Measurements from ENCODE around the gene OTUB2. TPM values are rescaled to one million over a fixed set of nuclear protein-coding genes. Genes with fewer than 3 reads are reported as not detected.

OTUB2 gene
- total RNA-seq, 1 experiment from 2014 or later = 3.4 TPM

DNA sequence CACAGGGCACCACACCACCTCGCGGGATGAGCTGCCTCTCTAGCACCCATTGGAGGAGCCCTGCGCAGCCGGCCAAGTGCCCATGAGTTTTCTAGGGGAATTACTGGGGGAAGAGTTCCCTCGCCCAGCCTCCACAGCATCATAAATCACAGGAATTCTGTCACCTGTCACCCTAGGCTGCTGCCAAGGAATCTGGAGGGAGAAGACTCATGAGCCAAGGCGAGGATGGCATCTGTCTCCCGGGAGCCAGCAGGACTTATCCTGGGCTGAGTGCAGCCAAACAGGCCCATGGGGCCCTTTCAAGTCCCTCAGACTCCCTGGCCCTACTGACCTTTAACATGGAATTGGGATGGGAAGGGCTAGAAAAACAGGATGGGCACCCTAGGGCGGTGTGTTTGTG, 7.8 kb upstream of the OTUB2 start:
- no peaks in the 10 kb centered on the region for H3K9me3 ChIP-seq (ENCODE audit: control insufficient read depth, insufficient read depth, low read depth, low read length)
- in situ Hi-C loops (cut with HindIII; ENCODE audit: low pct_unique_long_range_greater_than_20kb, low sequenced_read_pairs) = no loop called here
- ChIA-PET POLR2A (no interaction called here), CTCF (no interaction called here)
- H3K36me3 ChIP-seq (ENCODE audit: control insufficient read depth, insufficient read depth, low read length) = no peaks in the 10 kb centered on the region
- H3K27me3 ChIP-seq (ENCODE audit: control insufficient read depth, insufficient read depth, low read length) = no peaks in the 10 kb centered on the region
- no peak for ATAC-seq
- H3K4me1 ChIP-seq (ENCODE audit: control insufficient read depth, insufficient read depth, low read length) = no peaks in the 10 kb centered on the region
- no peak for DNase-seq (ENCODE audit: low read depth, low spot score)
- TF ChIP-seq, protein P1, sequence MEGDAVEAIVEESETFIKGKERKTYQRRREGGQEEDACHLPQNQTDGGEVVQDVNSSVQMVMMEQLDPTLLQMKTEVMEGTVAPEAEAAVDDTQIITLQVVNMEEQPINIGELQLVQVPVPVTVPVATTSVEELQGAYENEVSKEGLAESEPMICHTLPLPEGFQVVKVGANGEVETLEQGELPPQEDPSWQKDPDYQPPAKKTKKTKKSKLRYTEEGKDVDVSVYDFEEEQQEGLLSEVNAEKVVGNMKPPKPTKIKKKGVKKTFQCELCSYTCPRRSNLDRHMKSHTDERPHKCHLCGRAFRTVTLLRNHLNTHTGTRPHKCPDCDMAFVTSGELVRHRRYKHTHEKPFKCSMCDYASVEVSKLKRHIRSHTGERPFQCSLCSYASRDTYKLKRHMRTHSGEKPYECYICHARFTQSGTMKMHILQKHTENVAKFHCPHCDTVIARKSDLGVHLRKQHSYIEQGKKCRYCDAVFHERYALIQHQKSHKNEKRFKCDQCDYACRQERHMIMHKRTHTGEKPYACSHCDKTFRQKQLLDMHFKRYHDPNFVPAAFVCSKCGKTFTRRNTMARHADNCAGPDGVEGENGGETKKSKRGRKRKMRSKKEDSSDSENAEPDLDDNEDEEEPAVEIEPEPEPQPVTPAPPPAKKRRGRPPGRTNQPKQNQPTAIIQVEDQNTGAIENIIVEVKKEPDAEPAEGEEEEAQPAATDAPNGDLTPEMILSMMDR (IDR thresholded peaks at IDR 0.05) = no peak
- no peak for TF ChIP-seq TCF7L2 (IDR thresholded peaks at IDR 0.05; ENCODE audit: low read depth, low read length)
- TF ChIP-seq, protein P2, sequence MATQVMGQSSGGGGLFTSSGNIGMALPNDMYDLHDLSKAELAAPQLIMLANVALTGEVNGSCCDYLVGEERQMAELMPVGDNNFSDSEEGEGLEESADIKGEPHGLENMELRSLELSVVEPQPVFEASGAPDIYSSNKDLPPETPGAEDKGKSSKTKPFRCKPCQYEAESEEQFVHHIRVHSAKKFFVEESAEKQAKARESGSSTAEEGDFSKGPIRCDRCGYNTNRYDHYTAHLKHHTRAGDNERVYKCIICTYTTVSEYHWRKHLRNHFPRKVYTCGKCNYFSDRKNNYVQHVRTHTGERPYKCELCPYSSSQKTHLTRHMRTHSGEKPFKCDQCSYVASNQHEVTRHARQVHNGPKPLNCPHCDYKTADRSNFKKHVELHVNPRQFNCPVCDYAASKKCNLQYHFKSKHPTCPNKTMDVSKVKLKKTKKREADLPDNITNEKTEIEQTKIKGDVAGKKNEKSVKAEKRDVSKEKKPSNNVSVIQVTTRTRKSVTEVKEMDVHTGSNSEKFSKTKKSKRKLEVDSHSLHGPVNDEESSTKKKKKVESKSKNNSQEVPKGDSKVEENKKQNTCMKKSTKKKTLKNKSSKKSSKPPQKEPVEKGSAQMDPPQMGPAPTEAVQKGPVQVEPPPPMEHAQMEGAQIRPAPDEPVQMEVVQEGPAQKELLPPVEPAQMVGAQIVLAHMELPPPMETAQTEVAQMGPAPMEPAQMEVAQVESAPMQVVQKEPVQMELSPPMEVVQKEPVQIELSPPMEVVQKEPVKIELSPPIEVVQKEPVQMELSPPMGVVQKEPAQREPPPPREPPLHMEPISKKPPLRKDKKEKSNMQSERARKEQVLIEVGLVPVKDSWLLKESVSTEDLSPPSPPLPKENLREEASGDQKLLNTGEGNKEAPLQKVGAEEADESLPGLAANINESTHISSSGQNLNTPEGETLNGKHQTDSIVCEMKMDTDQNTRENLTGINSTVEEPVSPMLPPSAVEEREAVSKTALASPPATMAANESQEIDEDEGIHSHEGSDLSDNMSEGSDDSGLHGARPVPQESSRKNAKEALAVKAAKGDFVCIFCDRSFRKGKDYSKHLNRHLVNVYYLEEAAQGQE (IDR thresholded peaks at IDR 0.05; ENCODE audit: insufficient read depth in 1 of 2, low read depth in 2 of 2, low read length in 1 of 2) = no peak
- no peak for TF ChIP-seq SIN3A (IDR thresholded peaks at IDR 0.05; ENCODE audit: borderline replicate concordance, insufficient read depth, low read depth, low read length)
- TF ChIP-seq POLR2AphosphoS5 (IDR thresholded peaks at IDR 0.05; ENCODE audit: low read depth, low read length) = no peak
- H3K4me3 ChIP-seq (ENCODE audit: low read depth in 2 of 2, low read length in 2 of 2) = no peak overlapping the region
- no peak overlapping the region for H3K27ac ChIP-seq (ENCODE audit: low read length)
- intact Hi-C loops (cut with micrococcal nuclease; ENCODE audit: unreplicated experiment) = no loop called here
- no TSS peak for BruUV-seq (replicated peaks)

DNA sequence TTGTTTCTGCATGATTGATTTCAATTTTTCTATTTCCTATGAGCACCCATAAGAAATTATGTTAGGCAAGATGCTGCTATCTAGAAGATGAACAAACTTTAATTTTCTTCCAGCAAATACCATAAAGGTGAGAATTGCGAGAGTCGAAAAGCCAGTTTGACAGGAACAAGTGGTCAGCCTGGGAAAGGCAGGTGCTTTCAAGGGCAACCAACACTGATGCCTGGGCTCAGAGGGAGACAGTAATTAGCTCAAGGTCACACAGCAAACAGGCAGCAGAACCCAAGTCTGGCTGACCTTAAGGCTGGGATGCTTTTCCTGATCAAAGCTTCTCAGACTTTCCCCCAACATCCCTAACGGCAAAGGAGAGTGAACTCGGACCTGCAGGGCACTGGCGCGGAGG, 6.8 kb upstream of the OTUB2 start:
- intact Hi-C loops (cut with micrococcal nuclease; ENCODE audit: unreplicated experiment) (no loop called here), in situ Hi-C loops (cut with HindIII; ENCODE audit: low pct_unique_long_range_greater_than_20kb, low sequenced_read_pairs) (no loop called here)
- Histone ChIP-seq H3K27me3 (ENCODE audit: control insufficient read depth, insufficient read depth, low read length) (no peaks in the 10 kb centered on the region), H3K4me3 (ENCODE audit: low read depth in 2 of 2, low read length in 2 of 2) (no peak overlapping the region), H3K36me3 (ENCODE audit: control insufficient read depth, insufficient read depth, low read length) (no peaks in the 10 kb centered on the region), H3K4me1 (ENCODE audit: control insufficient read depth, insufficient read depth, low read length) (no peaks in the 10 kb centered on the region), H3K9me3 (ENCODE audit: control insufficient read depth, insufficient read depth, low read depth, low read length) (no peaks in the 10 kb centered on the region), H3K27ac (ENCODE audit: low read length) (no peak overlapping the region)
- no peak for ATAC-seq
- no peak for DNase-seq (ENCODE audit: low read depth, low spot score)
- POLR2A ChIA-PET = no interaction called here
- no TSS peak for BruUV-seq (replicated peaks)
- TF ChIP-seq POLR2AphosphoS5 (IDR thresholded peaks at IDR 0.05; ENCODE audit: low read depth, low read length) = no peak
- TF ChIP-seq, protein P1 (IDR thresholded peaks at IDR 0.05) = no peak
- TF ChIP-seq SIN3A (IDR thresholded peaks at IDR 0.05; ENCODE audit: borderline replicate concordance, insufficient read depth, low read depth, low read length) = no peak
- TF ChIP-seq, protein P2 (IDR thresholded peaks at IDR 0.05; ENCODE audit: insufficient read depth in 1 of 2, low read depth in 2 of 2, low read length in 1 of 2) = no peak
- TF ChIP-seq TCF7L2 (IDR thresholded peaks at IDR 0.05; ENCODE audit: low read depth, low read length) = no peak
- CTCF ChIA-PET = no interaction called here
